Astrocyte of the spinal cord (primary cell): ENCODE data around the gene IGFBP2.
A peak's percentile ranks its signal among the peaks of the same experiment; 100 is the strongest.

Source experiments
- DNase-seq: peaks from one replicate; pipeline ENCODE4 v3.0.0; 2011; ENCODE audit warnings: low read depth, low spot score
- H3K4me3 ChIP-seq: 2 replicates; pipeline ENCODE4 v1.5.1; 2011; ENCODE audit warnings: low read depth, mild to moderate bottlenecking, low read length, moderate library complexity
- in situ Hi-C: cut with HindIII; loops from 2 replicates; pipeline ENCODE4 v1.10.0; 2017; ENCODE audit warnings: low sequenced_read_pairs
- TF ChIP-seq, protein P1 (sequence below): IDR thresholded peaks from 2 replicates; pipeline ENCODE4 v1.5.1; 2012; ENCODE audit warnings: low read depth, mild to moderate bottlenecking, low read length, inconsistent platforms

The IGFBP2 gene

DNA sequence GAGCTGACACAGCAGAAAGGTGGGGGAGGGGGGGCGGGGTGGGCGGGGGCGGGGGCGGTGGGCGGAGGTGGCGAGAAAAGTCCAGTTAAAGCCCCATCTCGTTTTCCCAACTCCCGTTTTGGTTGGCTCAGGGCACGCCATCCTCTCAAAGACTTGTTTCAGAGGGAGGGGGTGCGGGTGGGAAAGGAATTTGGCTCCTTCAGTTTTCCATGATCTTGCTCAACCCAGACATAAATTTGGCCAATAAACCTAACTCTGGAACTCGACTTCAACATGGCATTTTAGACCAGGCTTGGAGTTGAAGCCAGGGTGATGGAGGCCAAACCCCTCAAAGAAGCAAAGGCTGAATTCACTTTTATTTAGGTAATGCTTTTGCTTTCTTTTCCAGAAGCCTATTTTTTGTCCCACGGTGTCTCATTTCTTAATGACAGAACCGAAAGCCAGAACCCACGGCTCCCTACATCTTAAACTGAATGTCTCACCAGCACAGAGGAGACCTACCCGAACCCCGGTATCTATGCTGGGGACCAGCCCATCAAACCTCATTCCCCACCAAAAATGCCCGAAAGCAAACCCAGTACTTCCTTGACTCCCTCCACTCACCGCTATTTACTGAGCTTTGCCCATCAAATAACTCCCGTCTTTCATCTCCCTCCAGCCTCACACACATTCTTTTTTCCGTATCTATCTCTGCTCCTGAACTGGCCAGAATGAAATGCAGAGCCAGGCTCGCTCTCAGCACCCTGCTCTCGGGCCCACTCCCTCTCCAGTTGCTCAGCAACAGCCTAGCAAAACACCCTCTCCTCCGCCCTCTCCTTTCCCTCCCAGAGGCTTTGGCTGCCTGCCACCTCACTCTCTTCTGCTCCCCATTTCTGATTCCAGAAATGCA lies 57.9 kb downstream of the IGFBP2 start:
- peak; percentile 72 for DNase-seq
- TF ChIP-seq, protein P1, sequence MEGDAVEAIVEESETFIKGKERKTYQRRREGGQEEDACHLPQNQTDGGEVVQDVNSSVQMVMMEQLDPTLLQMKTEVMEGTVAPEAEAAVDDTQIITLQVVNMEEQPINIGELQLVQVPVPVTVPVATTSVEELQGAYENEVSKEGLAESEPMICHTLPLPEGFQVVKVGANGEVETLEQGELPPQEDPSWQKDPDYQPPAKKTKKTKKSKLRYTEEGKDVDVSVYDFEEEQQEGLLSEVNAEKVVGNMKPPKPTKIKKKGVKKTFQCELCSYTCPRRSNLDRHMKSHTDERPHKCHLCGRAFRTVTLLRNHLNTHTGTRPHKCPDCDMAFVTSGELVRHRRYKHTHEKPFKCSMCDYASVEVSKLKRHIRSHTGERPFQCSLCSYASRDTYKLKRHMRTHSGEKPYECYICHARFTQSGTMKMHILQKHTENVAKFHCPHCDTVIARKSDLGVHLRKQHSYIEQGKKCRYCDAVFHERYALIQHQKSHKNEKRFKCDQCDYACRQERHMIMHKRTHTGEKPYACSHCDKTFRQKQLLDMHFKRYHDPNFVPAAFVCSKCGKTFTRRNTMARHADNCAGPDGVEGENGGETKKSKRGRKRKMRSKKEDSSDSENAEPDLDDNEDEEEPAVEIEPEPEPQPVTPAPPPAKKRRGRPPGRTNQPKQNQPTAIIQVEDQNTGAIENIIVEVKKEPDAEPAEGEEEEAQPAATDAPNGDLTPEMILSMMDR: no peak
- peak overlapping the region; percentile 29 for H3K4me3 ChIP-seq
- in situ Hi-C loops: no loop called here

DNA sequence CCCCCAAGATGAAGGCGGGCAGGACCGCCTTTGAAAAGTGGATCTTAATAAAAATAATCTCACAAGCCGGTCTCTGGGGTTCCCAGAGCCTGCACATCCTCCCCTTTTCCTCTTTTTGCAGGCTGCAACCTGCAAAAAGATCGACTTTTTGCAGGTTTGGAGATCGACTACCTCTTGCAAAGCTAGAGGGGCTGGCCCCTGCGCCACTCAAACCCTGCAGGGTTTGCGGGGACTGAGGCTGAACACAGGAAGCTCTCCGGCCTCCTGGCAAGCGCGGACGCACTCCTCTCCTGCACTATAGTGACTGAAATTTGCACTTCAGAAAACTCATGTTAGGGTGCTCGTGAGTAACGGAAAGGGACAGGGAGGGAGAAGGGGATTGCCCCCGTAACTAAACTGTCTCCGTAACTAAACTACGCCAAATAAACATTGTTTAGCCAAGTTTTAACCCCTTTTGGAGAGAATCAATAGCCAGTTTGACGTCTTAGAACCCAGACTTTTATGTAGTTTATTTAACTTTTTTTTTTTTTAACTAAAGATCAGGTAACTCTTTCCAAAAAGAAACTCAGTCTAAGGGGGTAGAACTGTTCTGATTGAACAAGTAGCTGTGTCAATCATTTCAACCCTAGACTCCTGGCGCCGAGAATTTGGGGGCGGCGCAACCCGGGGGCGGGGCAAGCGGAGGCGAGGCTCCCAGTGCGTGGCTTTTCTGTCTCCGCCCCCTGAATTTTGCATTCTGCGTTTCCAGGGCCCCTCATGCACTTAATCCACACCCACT lies 59.6 kb downstream of the IGFBP2 start:
- TF ChIP-seq, protein P1: no peak
- peak; percentile 71 for DNase-seq
- peak overlapping the region; percentile 62 for H3K4me3 ChIP-seq
- in situ Hi-C loops: no loop called here

DNA sequence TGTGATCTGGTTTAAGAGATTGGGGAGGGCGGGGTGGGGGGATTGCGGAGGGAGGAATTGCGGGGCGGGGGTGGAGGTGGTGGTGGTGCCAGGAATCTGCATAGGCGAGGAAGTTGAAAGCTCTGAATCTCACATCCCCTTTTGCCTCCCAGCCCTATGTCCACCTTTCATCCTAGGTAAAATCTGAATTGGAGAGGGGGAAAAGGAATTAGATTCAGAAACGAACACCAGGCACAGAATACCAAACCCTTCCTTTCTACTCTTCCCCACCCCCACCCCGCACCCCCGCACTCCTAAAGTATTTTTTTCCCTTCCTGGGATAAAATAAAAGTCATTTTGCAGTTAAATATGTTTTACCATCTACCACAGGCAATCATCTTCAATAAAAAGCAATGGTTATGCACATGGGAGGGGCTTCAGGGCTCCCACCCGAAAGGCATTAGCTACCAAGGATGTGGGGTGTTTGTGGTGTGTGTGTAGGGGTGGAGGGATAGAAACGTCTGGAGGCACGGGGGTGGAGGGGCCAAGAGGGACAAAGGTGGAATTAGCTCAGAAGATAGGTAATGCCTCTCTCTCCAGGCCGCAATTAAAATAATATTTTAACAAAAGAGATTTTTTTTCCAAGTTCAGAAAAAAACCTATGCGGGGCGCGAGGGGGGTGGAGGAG lies 60.3 kb downstream of the IGFBP2 start:
- in situ Hi-C loops: no loop called here
- H3K4me3 ChIP-seq: peak overlapping the region; percentile 62
- TF ChIP-seq, protein P1: no peak
- DNase-seq: no peak

DNA sequence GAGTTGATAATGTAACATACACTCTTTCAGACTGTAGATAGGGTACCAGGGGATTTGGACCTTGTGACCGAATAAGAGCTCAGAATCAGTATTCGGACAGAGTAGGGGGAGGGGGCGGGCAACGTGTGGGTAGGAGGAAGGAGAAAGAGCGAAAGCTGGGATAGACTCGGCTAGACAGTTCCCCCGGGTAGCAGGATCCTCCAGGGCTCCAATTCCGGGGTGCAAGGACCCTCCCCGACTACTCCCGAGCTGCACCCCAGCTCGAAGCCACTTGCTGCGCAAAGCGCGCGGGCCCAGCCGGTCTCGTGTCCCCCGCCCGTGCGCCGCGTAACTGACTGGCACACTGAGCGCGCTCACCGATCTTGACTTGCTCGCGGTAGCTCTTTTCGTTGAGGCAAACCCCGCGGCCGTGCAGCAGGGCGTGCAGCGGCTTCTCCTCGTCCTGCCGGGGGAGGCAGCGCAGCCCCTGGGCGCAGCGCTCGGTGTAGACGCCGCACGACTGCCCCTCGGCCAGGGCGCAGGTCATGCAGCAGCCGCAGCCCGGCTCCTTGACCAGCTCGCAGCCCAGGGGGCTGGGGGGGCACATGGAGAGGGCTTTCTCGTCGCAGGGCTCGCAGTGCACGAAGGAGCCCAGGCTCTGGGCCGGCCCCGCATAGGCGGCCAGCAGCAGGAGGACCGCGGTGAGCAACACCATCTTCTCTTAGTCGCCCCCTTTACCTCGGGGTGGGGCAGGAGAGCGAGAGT lies 61.0 kb downstream of the IGFBP2 start:
- TF ChIP-seq, protein P1: no peak
- peak overlapping the region; percentile 62 for H3K4me3 ChIP-seq
- DNase-seq: peak; percentile 49
- in situ Hi-C loops: no loop called here

DNA sequence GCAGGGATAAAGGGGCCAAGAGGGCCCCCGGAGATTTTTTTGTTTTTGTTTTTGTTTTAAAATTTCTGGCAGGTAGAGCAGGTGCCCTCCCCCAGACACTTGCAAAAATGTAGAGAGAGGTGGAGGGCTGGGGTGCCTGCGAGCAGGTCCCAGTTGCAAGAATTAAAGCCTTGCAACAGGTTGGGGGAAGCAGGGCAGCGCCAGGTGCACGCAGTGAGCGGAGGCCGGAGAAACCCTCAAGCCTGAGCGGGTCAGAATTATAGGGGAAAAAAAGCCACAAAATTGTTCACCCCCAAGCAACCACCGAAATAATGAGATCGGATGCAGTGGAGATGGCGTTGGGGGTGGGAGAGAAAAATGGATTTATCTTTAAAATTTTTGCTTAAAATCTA lies 61.6 kb downstream of the IGFBP2 start:
- peak overlapping the region; percentile 62 for H3K4me3 ChIP-seq
- DNase-seq: no peak
- TF ChIP-seq, protein P1: no peak
- in situ Hi-C loops: no loop called here

DNA sequence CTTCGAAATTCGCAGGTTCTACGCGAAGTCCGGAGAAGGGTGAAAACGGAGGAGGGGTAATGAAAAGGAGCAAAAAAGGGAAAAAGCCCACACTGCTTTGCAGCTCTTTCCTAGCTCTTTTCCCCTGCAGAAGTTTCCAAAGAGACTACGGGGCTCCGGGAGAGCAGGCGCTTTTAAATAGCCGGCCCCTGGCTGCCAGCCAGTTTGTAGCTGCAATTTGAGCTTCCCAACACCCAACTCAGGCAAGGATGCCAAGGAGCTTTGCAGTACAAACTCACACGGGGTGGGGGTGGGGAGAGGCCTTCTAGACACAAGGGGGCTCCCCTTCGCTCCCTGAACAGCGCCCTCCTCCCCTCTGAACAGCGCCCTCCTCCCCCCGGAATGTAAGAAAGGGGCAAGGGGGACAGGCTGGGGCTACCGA lies 62.2 kb downstream of the IGFBP2 start, which contains the start of gene IGFBP5:
Gene IGFBP5, minus strand, starts transcription at position 149 of the 421 bp plus-strand sequence. CDS start 774 bp downstream, outside the sequence.
- DNase-seq: peak; percentile 89
- in situ Hi-C loops: no loop called here
- TF ChIP-seq, protein P1: peak; percentile 35
- H3K4me3 ChIP-seq: peak within 1 kb of the TSS; percentile 62
